Activated CD8-positive, alpha-beta memory T cell treated with anti-CD3 and anti-CD28 coated beads, Interleukin-2, amount 10 ng/mL, durations not matched to agents 7 days and 5 days (primary cell): ENCODE measurements around the gene LRRC38. TPM values are rescaled to one million over a fixed set of nuclear protein-coding genes. Genes with fewer than 3 reads are reported as not detected.

Source experiments
- ATAC-seq: fragments of 150-1000 bp; cut with Tn5 transposase; one replicate; pipeline ENCODE4 v1.10.0; 2021; ENCODE audit warnings: moderate library complexity
- CTCF ChIA-PET: fragments of 350-600 bp; sonication (Branson Sonifier 250); formaldehyde crosslinking; loops from one replicate; lab custom pipeline; 2021; ENCODE audit warnings: antibody characterized with exemption; lab: Charles Lee
- DNase-seq: peaks from one replicate; pipeline ENCODE4 v3.0.0-alpha.2; 2020
- H3K27ac Mint-ChIP-seq: one replicate; pipeline ENCODE4 v1.8.0; 2021; ENCODE audit warnings: mild to moderate bottlenecking, mixed read lengths
- H3K27me3 Mint-ChIP-seq: one replicate; pipeline ENCODE4 v1.8.0; 2021; ENCODE audit warnings: mixed read lengths
- H3K36me3 Mint-ChIP-seq: one replicate; pipeline ENCODE4 v1.8.0; 2021; ENCODE audit warnings: mild to moderate bottlenecking, mixed read lengths
- H3K4me1 Mint-ChIP-seq: one replicate; pipeline ENCODE4 v1.8.0; 2021; ENCODE audit warnings: mixed read lengths
- H3K4me3 Mint-ChIP-seq: one replicate; pipeline ENCODE4 v1.8.0; 2021; ENCODE audit warnings: mild to moderate bottlenecking, moderate library complexity, mixed read lengths
- H3K9me3 Mint-ChIP-seq: one replicate; pipeline ENCODE4 v1.8.0; 2022; ENCODE audit warnings: low read depth, mixed read lengths
- total RNA-seq, 2 experiments: library from RNA; stranded (reverse); gene quantifications; one replicate each; pipeline ENCODE4 v1.2.3, GENCODE V29; 2021

The LRRC38 gene
- total RNA-seq, 2 experiments from 2014 or later, result not detected

DNA sequence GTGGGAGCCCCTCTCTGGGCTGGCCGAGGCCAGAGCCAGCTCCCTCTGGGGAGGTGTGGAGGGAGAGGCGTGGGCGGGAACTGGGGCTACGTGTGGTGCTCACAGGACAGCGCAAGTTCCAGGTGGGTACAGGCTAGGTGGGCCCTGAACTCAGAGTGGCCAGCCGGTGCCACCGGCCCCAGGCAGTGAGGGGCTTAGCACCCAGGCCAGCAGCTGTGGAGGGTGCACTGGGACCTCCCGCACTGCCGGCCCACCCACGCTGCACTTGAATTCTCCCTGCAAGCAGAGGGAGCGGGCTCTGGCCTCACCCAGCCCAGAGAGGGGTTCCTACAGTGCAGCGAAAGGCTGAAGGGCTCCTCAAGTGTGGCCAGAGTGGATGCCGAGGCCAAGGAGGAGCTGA is 83.3 kb downstream of the LRRC38 start:
- DNase-seq, result no peak
- ATAC-seq, result no peak
- Mint-ChIP-seq H3K27ac (no peak overlapping the region), H3K4me3 (no peak overlapping the region), H3K4me1 (no peaks in the 10 kb centered on the region), H3K36me3 (no peaks in the 10 kb centered on the region), H3K9me3 (no peaks in the 10 kb centered on the region), H3K27me3 (no peaks in the 10 kb centered on the region)
- CTCF ChIA-PET, result no interaction called here

Other genes starting within 250 kb of the LRRC38 start
- not detected for gene PRAMEF8, start 228.9 kb downstream of the LRRC38 start, total RNA-seq
- gene PRAMEF33, start 210.5 kb downstream of the LRRC38 start, total RNA-seq, result not detected
- not detected for gene PRAMEF15, start 198.4 kb downstream of the LRRC38 start, total RNA-seq
- not detected for gene PRAMEF14, start 166.9 kb downstream of the LRRC38 start, total RNA-seq
- gene PRAMEF19, start 142.1 kb downstream of the LRRC38 start, total RNA-seq, result not detected
- not detected for gene PRAMEF17, start 124.4 kb downstream of the LRRC38 start, total RNA-seq
- gene PRAMEF20, start 103.6 kb downstream of the LRRC38 start, total RNA-seq, result not detected
- gene PDPN, start 69.8 kb upstream of the LRRC38 start, total RNA-seq, result not detected
- 10 to 100 TPM; 55.0 to 58.5 TPM for gene PRDM2, start 186.2 kb upstream of the LRRC38 start, total RNA-seq